CD4-positive, alpha-beta T cell treated with Interleukin-15 for 4 hours (primary cell): ENCODE measurements around the gene SLC25A1.

Source experiments
- DNase-seq: peaks from one replicate; pipeline ENCODE4 v3.0.0-alpha.2; 2020; ENCODE audit warnings: low spot score

SLC25A1 gene

GRCh38 chr22:19178657-19179496, at the start of gene SLC25A1:
SLC25A1 (minus strand) TSS chr22:19178736; CDS start chr22:19178673, 63 bp downstream.
- peak; percentile 85 for DNase-seq

GRCh38 chr22:19228179-19228578, 49.6 kb upstream of the SLC25A1 start:
- no peak for DNase-seq

GRCh38 chr22:19226428-19226827, 47.9 kb upstream of the SLC25A1 start:
- DNase-seq, result no peak

- no peak for DNase-seq
Observed at GRCh38 chr22:19225560-19225959, 47.0 kb upstream of the SLC25A1 start.

GRCh38 chr22:19224985-19225384, 46.4 kb upstream of the SLC25A1 start:
- DNase-seq, result no peak

GRCh38 chr22:19224557-19224956, 46.0 kb upstream of the SLC25A1 start:
- no peak for DNase-seq

- DNase-seq, result no peak
Observed at GRCh38 chr22:19223617-19224016, 45.1 kb upstream of the SLC25A1 start.

GRCh38 chr22:19223110-19223509, 44.6 kb upstream of the SLC25A1 start:
- DNase-seq, result no peak

GRCh38 chr22:19222242-19223005, 43.9 kb upstream of the SLC25A1 start:
- DNase-seq, result no peak

GRCh38 chr22:19220867-19221266, 42.3 kb upstream of the SLC25A1 start:
- no peak for DNase-seq

- no peak for DNase-seq
Observed at GRCh38 chr22:19218541-19219233, 40.2 kb upstream of the SLC25A1 start.

- no peak for DNase-seq
Observed at GRCh38 chr22:19216579-19216978, 38.0 kb upstream of the SLC25A1 start.

- DNase-seq, result no peak
Observed at GRCh38 chr22:19215360-19215759, 36.8 kb upstream of the SLC25A1 start.

GRCh38 chr22:19214078-19214473, 35.5 kb upstream of the SLC25A1 start:
- DNase-seq, result no peak

GRCh38 chr22:19213442-19214077, 35.0 kb upstream of the SLC25A1 start:
- no peak for DNase-seq

- no peak for DNase-seq
Observed at GRCh38 chr22:19213001-19213400, 34.5 kb upstream of the SLC25A1 start.

- no peak for DNase-seq
Observed at GRCh38 chr22:19212302-19212870, 33.9 kb upstream of the SLC25A1 start.

GRCh38 chr22:19210188-19210587, 31.7 kb upstream of the SLC25A1 start:
- DNase-seq, result no peak

GRCh38 chr22:19208287-19208847, 29.8 kb upstream of the SLC25A1 start:
- no peak for DNase-seq

- DNase-seq, result no peak
Observed at GRCh38 chr22:19207884-19208283, 29.3 kb upstream of the SLC25A1 start.

- no peak for DNase-seq
Observed at GRCh38 chr22:19207401-19207808, 28.9 kb upstream of the SLC25A1 start.
